DMS 273 (cell line): Measurements from ENCODE around the gene TPK1.
"Not testable (repeated sequence)": the region's sequence is repeated elsewhere in the genome, so short reads cannot be mapped to it uniquely, and the experiment has no call there.

Experiments
- DNase-seq: peaks from one replicate; lab custom pipeline; 2025; ENCODE audit not compliant: unreplicated experiment; lab: John Stamatoyannopoulos, UW

The TPK1 gene

DNA sequence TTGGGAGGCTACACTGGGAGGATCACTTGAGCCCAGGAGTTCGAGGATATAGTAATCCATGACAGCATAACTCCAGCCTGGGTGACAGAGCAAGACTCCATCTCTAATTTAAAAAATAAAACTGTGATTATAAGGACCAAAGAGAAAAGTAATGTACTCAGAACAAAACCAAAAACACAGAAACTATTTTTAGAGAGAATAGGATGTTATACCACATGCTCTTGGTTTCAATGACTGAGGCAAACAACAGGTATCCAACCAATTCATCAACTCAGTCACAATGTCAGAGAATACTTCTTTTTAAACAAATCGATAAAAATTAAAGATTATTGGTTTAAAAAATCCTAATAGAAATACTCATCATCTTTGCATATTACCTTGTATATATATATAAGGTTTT is 186.7 kb downstream of the TPK1 start:
- no peak for DNase-seq

DNA sequence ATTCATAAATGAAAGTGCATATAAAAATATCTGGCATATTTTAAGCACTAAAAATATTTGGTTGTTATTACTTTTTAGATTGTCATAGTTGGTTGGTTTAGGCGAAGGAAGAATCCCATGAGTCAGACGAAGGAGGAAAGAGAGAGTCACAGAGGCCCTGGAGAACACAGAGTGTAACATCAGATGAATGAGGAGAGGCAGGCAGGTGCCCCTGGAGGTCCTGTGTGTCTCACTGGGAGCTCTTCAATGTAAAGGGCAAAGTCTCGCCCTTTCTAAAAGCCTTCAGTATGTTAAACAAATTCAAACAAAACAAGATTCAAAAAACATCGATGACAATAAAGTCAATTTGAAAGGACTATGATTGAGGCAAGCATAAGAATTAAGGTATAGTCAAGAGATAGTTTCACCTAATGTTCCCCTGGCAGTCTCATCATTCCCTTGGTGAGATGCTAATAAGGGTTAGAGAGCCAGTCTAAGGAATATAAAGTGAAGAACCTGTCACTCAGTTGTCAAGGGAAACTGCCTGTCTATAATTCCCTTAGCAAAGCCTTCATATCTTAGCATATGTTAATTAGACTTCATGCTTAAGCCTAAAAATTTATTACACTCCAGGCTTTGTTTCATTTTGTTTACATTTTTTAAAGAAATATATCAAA is 194.3 kb downstream of the TPK1 start:
- no peak for DNase-seq

DNA sequence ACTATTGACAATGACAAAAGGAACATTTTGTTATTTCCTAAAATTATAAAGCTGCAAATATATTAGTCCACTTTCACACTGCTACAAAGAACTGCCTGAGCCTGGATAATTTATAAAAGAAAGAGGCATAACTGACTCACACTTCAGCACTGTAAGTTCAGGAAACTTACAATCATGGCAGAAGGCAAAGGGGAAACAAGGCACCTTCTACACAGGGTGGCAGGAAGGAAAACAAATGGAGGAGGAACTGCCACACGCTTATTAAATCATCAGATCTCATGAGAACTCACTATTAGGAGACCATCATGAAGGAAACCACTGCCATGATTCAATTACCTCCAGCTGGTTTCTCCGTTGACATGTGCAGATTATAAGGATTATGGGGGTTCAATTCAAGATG is 203.1 kb downstream of the TPK1 start:
- DNase-seq, result no peak

- no peak for DNase-seq
Observed at GRCh38 chr7:144629598-144629997, 206.3 kb downstream of the TPK1 start.

DNA sequence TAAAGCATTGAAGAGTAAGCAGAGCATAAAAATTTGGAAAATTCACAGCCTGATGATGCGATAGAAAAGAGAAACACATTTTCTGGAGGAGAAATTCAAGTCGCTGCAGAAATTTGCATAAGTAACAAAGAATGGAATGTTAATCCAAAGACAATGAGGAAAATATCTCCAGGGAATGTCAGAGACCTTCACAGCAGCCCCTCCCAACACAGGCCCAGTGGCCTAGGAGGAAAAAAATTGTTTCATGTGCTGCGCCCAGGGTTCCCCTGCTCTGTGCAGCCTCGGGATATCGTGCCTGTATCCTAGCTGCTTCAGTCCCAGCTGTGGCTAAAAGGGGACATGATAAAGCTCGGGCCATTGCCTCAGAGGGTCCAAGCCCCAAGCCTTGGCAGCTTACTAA is 206.8 kb downstream of the TPK1 start:
- no peak for DNase-seq

- no peak for DNase-seq
Observed at GRCh38 chr7:144628176-144628575, 207.7 kb downstream of the TPK1 start.

DNA sequence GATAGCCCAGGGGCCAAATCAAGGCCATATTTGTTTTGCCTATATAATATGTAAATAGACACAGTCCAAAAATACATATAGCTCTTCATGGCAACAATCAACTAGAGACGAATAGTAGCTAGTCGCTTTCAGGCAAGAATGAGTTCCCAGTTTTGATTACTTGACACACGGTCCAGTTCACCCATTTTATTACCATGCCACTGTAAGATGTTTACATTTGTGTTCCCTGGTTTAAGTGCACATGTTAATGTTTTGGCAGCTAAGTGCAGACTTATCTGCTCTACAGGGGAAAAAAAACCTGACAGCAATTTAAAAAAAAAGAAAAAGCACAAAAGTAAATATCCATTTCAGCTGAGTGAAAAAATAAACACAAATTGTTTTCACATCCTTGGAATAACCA is 213.1 kb downstream of the TPK1 start:
- no peak for DNase-seq

GRCh38 chr7:144606261-144606660 is 229.6 kb downstream of the TPK1 start:
- no peak for DNase-seq

- DNase-seq, result no peak
Observed at GRCh38 chr7:144596953-144597352, 238.9 kb downstream of the TPK1 start.

GRCh38 chr7:144594580-144594979 is 241.3 kb downstream of the TPK1 start:
- no peak for DNase-seq

DNA sequence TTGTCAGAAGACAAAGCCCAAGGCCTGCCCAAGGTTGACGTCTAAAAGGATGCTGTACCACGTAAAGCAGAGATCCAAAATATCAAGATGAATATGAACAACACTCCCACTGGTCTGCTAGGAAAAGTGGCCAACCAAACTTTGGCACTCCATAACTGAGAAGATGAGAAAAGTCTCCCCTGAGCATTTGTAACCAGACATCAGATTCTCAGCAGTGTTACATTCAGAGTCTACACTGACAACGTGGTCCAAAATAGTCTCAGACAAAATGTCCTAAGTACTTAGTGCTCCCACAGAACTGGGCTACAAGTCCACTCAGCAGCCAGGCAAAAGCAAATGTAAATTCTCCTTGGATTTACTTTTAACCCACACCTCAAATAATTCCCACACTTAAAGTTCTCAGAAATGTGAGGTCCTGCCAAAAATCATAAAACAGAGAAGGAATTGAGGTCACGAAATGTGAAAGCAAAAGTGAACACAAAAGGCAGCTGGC is 247.2 kb downstream of the TPK1 start:
- DNase-seq, result no peak

GRCh38 chr7:144587701-144588100 is 248.2 kb downstream of the TPK1 start:
- no peak for DNase-seq

DNA sequence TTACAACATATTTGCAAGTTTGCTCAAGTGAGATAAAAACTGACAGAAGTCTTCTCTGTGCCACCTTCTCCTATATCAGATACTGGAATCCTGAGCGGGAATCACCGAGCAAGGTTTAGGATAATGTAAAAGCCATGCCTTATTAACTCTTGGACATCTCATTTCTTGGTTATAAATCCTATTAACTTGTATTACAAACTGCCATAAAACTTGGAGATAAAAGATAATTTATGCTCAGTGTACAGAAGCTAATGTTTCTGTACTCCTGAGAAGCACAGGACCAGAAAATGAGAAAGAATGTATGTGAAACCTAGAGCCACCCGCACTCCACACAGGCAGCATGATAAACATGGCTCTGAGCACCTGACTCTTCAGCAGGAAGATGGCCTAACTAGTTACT is 251.1 kb downstream of the TPK1 start:
- DNase-seq, result no peak

- no peak for DNase-seq
Observed at GRCh38 chr7:144579687-144580086, 256.2 kb downstream of the TPK1 start.

- DNase-seq, result no peak
Observed at GRCh38 chr7:144575456-144575855, 260.4 kb downstream of the TPK1 start.

DNA sequence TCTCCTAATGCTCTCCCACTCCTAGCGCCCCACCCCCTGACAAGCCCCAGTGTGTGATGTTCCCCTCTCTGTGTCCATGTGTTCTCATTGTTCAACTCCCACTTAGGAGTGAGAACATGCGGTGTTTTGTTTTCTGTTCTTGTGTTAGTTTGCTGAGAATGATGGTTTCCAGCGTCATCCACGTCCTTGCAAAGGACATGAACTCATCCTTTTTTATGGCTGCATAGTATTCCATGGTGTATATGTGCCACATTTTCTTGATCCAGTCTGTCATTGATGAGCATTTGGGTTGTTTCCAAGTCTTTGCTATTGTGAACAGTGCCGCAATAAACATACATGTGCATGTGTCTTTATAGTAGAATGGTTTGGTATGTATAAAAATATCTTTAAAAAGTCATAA is 261.1 kb downstream of the TPK1 start:
- DNase-seq, result not testable (repeated sequence)

DNA sequence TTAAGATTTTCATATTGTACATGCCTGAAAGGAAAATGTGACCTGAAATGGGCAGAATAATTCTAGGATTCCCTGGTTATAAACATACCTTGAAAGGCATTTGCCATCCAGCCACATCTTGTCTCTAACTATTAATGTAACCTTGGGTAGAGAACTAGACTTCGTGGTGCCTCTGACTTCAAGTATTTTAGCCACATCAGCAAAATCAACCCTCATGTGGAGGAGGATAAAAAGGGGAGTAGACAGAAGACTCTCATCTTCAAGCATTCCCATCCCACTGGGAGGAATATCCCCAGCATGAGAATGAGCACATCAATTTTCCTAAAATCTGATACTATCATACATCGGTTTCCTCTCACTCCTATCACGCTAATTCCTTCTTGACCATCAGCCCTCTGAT is 267.6 kb downstream of the TPK1 start:
- no peak for DNase-seq

GRCh38 chr7:144565586-144565985 is 270.3 kb downstream of the TPK1 start:
- no peak for DNase-seq

- no peak for DNase-seq
Observed at GRCh38 chr7:144549861-144550260, 286.0 kb downstream of the TPK1 start.

GRCh38 chr7:144548556-144548955 is 287.3 kb downstream of the TPK1 start:
- DNase-seq, result no peak

DNA sequence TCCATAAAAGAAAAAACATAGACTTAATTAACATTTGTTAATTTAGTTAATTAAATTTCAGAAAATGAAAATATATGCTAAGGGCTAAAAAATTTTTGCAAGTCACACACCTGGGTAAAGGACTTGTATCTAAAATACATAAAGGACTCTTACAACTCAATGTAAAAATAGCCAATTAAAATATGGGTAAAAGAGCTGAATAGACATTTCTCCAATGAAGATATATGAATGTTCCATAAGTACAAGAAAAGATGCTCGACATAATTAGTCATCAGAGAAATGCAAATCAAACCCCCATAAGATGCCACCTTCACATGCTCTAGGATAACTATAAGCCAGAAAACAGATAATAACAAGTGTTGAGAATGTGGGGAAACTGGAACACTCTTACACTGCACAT is 288.0 kb downstream of the TPK1 start:
- DNase-seq, result no peak

DNA sequence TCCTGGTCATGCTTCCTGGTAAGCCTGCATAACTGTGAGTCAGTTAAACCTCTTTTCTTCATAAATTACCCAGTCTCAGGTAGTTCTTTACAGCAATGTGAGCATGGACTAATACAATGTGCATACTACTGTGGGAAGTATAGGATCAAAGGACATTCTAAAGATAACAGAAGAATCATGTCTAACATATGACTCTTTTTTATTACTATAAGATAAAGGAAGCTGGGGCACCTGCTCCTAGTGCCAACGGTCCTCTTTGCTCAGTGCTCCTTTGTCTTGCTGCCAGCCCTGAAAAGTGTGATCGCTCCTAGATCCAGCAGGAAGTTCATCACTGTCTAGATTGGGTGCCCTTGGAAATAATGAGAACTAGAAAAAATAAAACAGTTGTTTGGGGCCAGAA is 289.1 kb downstream of the TPK1 start:
- DNase-seq, result no peak

DNA sequence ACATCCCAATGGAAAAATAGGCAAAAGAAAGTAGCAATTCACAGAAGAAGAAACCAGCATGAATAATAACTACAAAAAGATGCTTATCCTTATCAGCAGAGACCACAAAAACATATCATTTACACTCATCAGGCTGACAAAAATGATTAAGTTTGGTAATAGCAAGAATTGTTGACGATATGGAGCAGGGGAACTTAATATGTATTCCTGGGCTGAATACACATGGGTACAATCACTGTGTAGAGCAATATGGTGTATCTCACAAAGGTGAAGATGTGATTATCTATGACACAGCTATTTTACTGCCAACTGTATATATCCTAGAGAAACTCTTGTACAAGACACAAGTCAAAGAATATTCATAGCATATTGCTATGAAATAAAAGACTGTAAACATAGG is 290.5 kb downstream of the TPK1 start:
- DNase-seq, result no peak
